Measurements from ENCODE around the gene TXK.

DNA sequence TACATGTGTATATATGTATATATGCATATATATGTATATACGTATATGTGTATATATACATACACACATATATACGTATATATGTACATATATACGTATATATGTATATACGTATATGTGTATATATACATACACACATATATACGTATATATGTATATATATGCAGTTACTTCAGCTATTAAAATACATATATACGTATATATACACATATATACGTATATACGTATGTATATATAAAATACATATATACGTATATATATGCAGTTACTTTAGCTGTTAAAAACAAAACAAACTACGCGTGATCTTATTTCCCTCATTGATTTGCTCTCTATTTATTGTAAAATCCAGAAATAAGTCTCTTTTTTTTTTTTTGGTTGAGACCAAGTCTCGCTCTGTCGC, 13.9 kb downstream of the TXK start:
- TF ChIP-seq FOXM1 (IDR thresholded peaks at IDR 0.05; ENCODE audit: low read depth) (no peak), NRF1 (IDR thresholded peaks at IDR 0.05; ENCODE audit: low read depth, low read length) (no peak), POLR2AphosphoS5 (IDR thresholded peaks at IDR 0.05; ENCODE audit: low read depth, low read length) (no peak), RFX5 (IDR thresholded peaks at IDR 0.05; ENCODE audit: low read length) (no peak)
